ENCODE results near the gene SH3GLB1. TPM values are rescaled to one million over a fixed set of nuclear protein-coding genes. Genes with fewer than 3 reads are reported as not detected.
A peak's percentile ranks its signal among the peaks of the same experiment; 100 is the strongest.

SH3GLB1 gene
- total RNA-seq, 1 donor from 2014 or later, result 114 TPM

DNA sequence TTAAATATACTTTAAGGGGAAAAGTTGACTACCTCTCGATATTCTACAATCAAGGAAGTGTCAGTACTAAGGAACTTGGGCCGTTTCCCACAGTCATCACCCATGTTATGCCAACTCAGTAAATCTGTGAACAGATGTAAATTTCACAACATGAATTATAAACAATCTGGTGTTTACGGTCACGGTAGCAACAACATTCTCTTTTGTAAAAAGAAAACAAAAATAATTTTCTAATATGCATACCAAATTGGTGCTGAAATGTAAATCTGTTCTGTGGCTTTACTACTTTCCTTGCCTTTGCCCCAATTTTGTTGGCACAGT is 1.2 kb downstream of the SH3GLB1 start:
- Histone ChIP-seq H3K27me3 (ENCODE audit: low read depth) (no peaks in the 10 kb centered on the region), H3K27ac (replicated peaks) (peak overlapping the region; percentile 100), H3K4me3 (peak overlapping the region; percentile 91), H3K4me1 (peaks cover 70% of the 10 kb centered on the region), H3K9me3 (replicated peaks) (no peaks in the 10 kb centered on the region), H3K36me3 (no peaks in the 10 kb centered on the region)
- intact Hi-C loops (cut with micrococcal nuclease), result no loop called here
- DNase-seq, result no peak
- TF ChIP-seq CTCF (IDR thresholded peaks at IDR 0.05; ENCODE audit: borderline replicate concordance), result no peak

- TF ChIP-seq CTCF (IDR thresholded peaks at IDR 0.05; ENCODE audit: borderline replicate concordance), result no peak
- H3K9me3 ChIP-seq (replicated peaks), result no peaks in the 10 kb centered on the region
- H3K36me3 ChIP-seq, result no peaks in the 10 kb centered on the region
- peak overlapping the region; percentile 91 for H3K4me3 ChIP-seq
- H3K27ac ChIP-seq (replicated peaks), result peak overlapping the region; percentile 100
- DNase-seq, result no peak
- no peaks in the 10 kb centered on the region for H3K27me3 ChIP-seq (ENCODE audit: low read depth)
- H3K4me1 ChIP-seq, result peaks cover 75% of the 10 kb centered on the region
- intact Hi-C loops (cut with micrococcal nuclease), result no loop called here
Observed at GRCh38 chr1:86706018-86706635, 1.8 kb downstream of the SH3GLB1 start.

- Histone ChIP-seq H3K4me1 (peaks cover 93% of the 10 kb centered on the region), H3K27ac (replicated peaks) (peak overlapping the region; percentile 37), H3K27me3 (ENCODE audit: low read depth) (no peaks in the 10 kb centered on the region), H3K36me3 (no peaks in the 10 kb centered on the region), H3K9me3 (replicated peaks) (no peaks in the 10 kb centered on the region), H3K4me3 (no peak overlapping the region)
- intact Hi-C loops (cut with micrococcal nuclease), result no loop called here
- DNase-seq, result no peak
- TF ChIP-seq CTCF (IDR thresholded peaks at IDR 0.05; ENCODE audit: borderline replicate concordance), result no peak
Observed at GRCh38 chr1:86708920-86709319, 4.5 kb downstream of the SH3GLB1 start.

GRCh38 chr1:86712088-86712860 is 7.9 kb downstream of the SH3GLB1 start:
- no peak overlapping the region for H3K4me3 ChIP-seq
- no peaks in the 10 kb centered on the region for H3K27me3 ChIP-seq (ENCODE audit: low read depth)
- no peaks in the 10 kb centered on the region for H3K9me3 ChIP-seq (replicated peaks)
- intact Hi-C loops (cut with micrococcal nuclease), result no loop called here
- TF ChIP-seq CTCF (IDR thresholded peaks at IDR 0.05; ENCODE audit: borderline replicate concordance), result no peak
- peaks cover 98% of the 10 kb centered on the region for H3K4me1 ChIP-seq
- peaks cover 9% of the 10 kb centered on the region for H3K36me3 ChIP-seq
- no peak for DNase-seq
- peak overlapping the region; percentile 82 for H3K27ac ChIP-seq (replicated peaks)

DNA sequence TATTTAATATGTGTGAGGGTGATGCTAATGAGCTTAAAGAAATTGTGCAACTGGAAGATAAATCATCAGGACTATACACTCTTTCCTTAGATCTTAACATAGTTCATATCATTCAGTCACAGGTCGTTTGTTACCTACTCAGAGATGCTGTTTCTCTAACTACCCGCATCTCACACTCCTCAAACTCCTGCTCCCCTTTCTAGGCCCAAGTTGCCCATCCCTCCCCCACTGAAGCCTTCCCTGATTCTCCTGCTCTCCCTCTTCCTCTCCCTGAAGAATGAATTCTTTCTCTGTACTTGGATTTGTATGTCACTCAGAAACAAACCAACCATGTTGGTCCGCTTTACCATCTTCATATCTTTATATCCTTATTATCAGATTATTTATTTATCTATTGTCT is 9.1 kb downstream of the SH3GLB1 start:
- no peak for DNase-seq
- Histone ChIP-seq H3K27me3 (ENCODE audit: low read depth) (no peaks in the 10 kb centered on the region), H3K9me3 (replicated peaks) (no peaks in the 10 kb centered on the region), H3K4me1 (peaks cover 98% of the 10 kb centered on the region), H3K4me3 (no peak overlapping the region), H3K27ac (replicated peaks) (peak overlapping the region; percentile 82), H3K36me3 (peaks cover 9% of the 10 kb centered on the region)
- TF ChIP-seq CTCF (IDR thresholded peaks at IDR 0.05; ENCODE audit: borderline replicate concordance), result no peak
- intact Hi-C loops (cut with micrococcal nuclease), result no loop called here
